Liver (tissue), 3 donors: Measurements from ENCODE around the gene KRTAP5-3.
A peak's percentile ranks its signal among the peaks of the same experiment; 100 is the strongest.

Source experiments
- EGR1 ChIP-seq, 2 donors: IDR thresholded peaks; 2 replicates each; pipeline ENCODE4 v1.6.1; 2016 to 2018; ENCODE audit warnings: antibody characterized with exemption in 2 of 2, low read depth in 2 of 2
- GABPA ChIP-seq, 2 donors: IDR thresholded peaks in 1 of 2; conservative IDR thresholded peaks in 1 of 2; 2 replicates each; pipeline ENCODE4 v1.6.1; 2016; ENCODE audit warnings: antibody characterized with exemption in 2 of 2, mild to moderate bottlenecking in 1 of 2, moderate library complexity in 1 of 2
- HNF4A ChIP-seq, 2 donors: conservative IDR thresholded peaks; 2 replicates each; pipeline ENCODE4 v1.6.1; 2016; ENCODE audit warnings: antibody characterized with exemption in 2 of 2, mild to moderate bottlenecking in 2 of 2
- HNF4G ChIP-seq: IDR thresholded peaks from 2 replicates; pipeline ENCODE4 v1.6.1; 2016; ENCODE audit warnings: antibody characterized with exemption
- TAF1 ChIP-seq: conservative IDR thresholded peaks from 2 replicates; pipeline ENCODE4 v1.6.1; 2016; ENCODE audit warnings: antibody characterized with exemption, mild to moderate bottlenecking
- TF ChIP-seq, protein P1 (sequence below): fragments of 150-350 bp; IDR thresholded peaks from 2 replicates; pipeline ENCODE4 v1.5.1; 2017; ENCODE audit warnings: improper control_type of control experiment, low read depth, low read length; ENCODE audit not compliant: missing input control
- TF ChIP-seq, protein P2 (sequence below): IDR thresholded peaks from 2 replicates; pipeline ENCODE4 v1.6.1; 2016; ENCODE audit warnings: antibody characterized with exemption
- TF ChIP-seq, protein P3 (sequence below): IDR thresholded peaks from 2 replicates; pipeline ENCODE4 v1.6.1; 2016; ENCODE audit warnings: antibody characterized with exemption, mild to moderate bottlenecking
- TF ChIP-seq, protein P4 (sequence below): IDR thresholded peaks from 2 replicates; pipeline ENCODE4 v1.6.1; 2016; ENCODE audit warnings: antibody characterized with exemption
- TF ChIP-seq, protein P5 (sequence below): IDR thresholded peaks from 2 replicates; pipeline ENCODE4 v1.6.1; 2016; ENCODE audit warnings: antibody characterized with exemption
- donor health status: healthy.
- donor health status: healthy.

DNA sequence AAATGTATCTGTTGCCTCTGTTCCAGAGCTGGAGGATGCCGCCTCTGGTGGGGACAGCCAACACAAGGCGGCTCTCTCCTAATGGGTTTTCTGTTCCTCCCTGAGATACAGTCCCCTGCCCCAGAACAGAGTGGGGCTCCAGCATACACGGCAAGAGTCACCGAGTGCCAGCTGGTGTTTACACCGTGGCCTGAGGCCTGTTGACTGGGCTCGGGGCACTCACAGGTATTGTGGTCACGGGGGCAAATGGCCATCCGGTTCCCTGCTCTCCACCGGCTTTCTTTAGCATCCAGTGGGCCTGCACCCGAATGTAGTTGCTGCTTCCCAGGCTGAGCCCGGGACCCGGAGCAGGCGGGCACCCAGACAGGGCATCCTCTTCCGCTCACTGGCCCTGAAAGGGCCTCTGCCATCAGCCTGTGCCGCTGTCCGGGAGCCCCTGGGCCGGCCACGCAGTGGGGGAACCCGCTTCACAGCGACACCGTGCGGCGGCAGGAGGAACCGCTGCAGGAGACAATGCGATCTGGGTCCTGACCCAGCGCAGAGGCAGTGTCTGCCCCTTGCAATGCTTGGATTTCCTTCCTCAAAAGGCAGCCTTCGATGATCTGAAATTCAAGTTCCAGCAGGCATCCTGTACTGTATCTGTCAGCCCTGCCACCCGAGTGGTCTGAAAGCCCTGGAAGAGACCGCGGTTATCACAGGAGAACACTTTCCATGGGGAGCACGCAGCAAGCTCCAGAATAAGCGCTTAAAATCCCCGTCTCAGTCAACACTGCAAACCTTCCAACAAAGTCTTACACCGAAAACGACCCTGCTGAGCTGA lies 20.5 kb upstream of the KRTAP5-3 start:
- TF ChIP-seq, protein P1, sequence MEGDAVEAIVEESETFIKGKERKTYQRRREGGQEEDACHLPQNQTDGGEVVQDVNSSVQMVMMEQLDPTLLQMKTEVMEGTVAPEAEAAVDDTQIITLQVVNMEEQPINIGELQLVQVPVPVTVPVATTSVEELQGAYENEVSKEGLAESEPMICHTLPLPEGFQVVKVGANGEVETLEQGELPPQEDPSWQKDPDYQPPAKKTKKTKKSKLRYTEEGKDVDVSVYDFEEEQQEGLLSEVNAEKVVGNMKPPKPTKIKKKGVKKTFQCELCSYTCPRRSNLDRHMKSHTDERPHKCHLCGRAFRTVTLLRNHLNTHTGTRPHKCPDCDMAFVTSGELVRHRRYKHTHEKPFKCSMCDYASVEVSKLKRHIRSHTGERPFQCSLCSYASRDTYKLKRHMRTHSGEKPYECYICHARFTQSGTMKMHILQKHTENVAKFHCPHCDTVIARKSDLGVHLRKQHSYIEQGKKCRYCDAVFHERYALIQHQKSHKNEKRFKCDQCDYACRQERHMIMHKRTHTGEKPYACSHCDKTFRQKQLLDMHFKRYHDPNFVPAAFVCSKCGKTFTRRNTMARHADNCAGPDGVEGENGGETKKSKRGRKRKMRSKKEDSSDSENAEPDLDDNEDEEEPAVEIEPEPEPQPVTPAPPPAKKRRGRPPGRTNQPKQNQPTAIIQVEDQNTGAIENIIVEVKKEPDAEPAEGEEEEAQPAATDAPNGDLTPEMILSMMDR, result peak; percentile 77
- TF ChIP-seq HNF4G (no peak), EGR1 (IDR thresholded peaks at IDR 0.05; ENCODE audit: low read depth in 2 of 2) (no peak), TAF1 (no peak), HNF4A (conservative IDR thresholded peaks at IDR 0.05) (no peak), GABPA (IDR thresholded peaks at IDR 0.05 in 1 of 2, conservative IDR thresholded peaks at IDR 0.05 in 1 of 2) (no peak)
- TF ChIP-seq, protein P2, sequence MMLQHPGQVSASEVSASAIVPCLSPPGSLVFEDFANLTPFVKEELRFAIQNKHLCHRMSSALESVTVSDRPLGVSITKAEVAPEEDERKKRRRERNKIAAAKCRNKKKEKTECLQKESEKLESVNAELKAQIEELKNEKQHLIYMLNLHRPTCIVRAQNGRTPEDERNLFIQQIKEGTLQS, result no peak
- TF ChIP-seq, protein P3, sequence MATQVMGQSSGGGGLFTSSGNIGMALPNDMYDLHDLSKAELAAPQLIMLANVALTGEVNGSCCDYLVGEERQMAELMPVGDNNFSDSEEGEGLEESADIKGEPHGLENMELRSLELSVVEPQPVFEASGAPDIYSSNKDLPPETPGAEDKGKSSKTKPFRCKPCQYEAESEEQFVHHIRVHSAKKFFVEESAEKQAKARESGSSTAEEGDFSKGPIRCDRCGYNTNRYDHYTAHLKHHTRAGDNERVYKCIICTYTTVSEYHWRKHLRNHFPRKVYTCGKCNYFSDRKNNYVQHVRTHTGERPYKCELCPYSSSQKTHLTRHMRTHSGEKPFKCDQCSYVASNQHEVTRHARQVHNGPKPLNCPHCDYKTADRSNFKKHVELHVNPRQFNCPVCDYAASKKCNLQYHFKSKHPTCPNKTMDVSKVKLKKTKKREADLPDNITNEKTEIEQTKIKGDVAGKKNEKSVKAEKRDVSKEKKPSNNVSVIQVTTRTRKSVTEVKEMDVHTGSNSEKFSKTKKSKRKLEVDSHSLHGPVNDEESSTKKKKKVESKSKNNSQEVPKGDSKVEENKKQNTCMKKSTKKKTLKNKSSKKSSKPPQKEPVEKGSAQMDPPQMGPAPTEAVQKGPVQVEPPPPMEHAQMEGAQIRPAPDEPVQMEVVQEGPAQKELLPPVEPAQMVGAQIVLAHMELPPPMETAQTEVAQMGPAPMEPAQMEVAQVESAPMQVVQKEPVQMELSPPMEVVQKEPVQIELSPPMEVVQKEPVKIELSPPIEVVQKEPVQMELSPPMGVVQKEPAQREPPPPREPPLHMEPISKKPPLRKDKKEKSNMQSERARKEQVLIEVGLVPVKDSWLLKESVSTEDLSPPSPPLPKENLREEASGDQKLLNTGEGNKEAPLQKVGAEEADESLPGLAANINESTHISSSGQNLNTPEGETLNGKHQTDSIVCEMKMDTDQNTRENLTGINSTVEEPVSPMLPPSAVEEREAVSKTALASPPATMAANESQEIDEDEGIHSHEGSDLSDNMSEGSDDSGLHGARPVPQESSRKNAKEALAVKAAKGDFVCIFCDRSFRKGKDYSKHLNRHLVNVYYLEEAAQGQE, result no peak
- TF ChIP-seq, protein P4, sequence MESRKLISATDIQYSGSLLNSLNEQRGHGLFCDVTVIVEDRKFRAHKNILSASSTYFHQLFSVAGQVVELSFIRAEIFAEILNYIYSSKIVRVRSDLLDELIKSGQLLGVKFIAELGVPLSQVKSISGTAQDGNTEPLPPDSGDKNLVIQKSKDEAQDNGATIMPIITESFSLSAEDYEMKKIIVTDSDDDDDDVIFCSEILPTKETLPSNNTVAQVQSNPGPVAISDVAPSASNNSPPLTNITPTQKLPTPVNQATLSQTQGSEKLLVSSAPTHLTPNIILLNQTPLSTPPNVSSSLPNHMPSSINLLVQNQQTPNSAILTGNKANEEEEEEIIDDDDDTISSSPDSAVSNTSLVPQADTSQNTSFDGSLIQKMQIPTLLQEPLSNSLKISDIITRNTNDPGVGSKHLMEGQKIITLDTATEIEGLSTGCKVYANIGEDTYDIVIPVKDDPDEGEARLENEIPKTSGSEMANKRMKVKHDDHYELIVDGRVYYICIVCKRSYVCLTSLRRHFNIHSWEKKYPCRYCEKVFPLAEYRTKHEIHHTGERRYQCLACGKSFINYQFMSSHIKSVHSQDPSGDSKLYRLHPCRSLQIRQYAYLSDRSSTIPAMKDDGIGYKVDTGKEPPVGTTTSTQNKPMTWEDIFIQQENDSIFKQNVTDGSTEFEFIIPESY, result no peak
- TF ChIP-seq, protein P5, sequence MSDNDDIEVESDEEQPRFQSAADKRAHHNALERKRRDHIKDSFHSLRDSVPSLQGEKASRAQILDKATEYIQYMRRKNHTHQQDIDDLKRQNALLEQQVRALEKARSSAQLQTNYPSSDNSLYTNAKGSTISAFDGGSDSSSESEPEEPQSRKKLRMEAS, result no peak
